DOHH2 (cell line): ENCODE results near the gene S1PR2.

ENCODE experiments used
- H3F3A ChIP-seq: fragments of 200-600 bp; sonication (generic), shearing (Covaris generic); 2 replicates; pipeline ENCODE4 v1.6.0; 2016; ENCODE audit warnings: antibody characterized with exemption, mild to moderate bottlenecking; ENCODE audit not compliant: control insufficient read depth, insufficient read depth
- H3K27ac ChIP-seq: fragments of 200-600 bp; sonication (generic); 2 replicates; pipeline ENCODE4 v1.5.1; 2014; ENCODE audit warnings: low read depth, mild to moderate bottlenecking, low read length, moderate library complexity
- H3K27me3 ChIP-seq: fragments of 200-600 bp; sonication (generic); 2 replicates; pipeline ENCODE4 v1.6.1; 2014; ENCODE audit warnings: mild to moderate bottlenecking, low read length, mixed read lengths; ENCODE audit not compliant: control insufficient read depth
- H3K36me3 ChIP-seq: fragments of 200-600 bp; sonication (generic); 2 replicates; pipeline ENCODE4 v1.6.1; 2014; ENCODE audit warnings: mild to moderate bottlenecking, low read length, moderate library complexity, mixed read lengths; ENCODE audit not compliant: control insufficient read depth
- H3K4me1 ChIP-seq: fragments of 200-600 bp; sonication (generic); 2 replicates; pipeline ENCODE4 v1.6.1; 2014; ENCODE audit warnings: mild to moderate bottlenecking, low read length, mixed read lengths; ENCODE audit not compliant: control insufficient read depth
- H3K4me2 ChIP-seq: fragments of 200-600 bp; sonication (generic); 2 replicates; pipeline ENCODE4 v1.6.0; 2014; ENCODE audit warnings: mild to moderate bottlenecking, low read length, moderate library complexity
- H3K4me3 ChIP-seq: fragments of 200-600 bp; sonication (generic); 2 replicates; pipeline ENCODE4 v1.5.1; 2014; ENCODE audit warnings: mild to moderate bottlenecking, low read length, mixed read lengths
- H3K79me2 ChIP-seq: fragments of 200-600 bp; sonication (generic); 2 replicates; pipeline ENCODE4 v1.6.1; 2014; ENCODE audit warnings: mild to moderate bottlenecking, low read length, mixed read lengths; ENCODE audit not compliant: control insufficient read depth
- H3K9me2 ChIP-seq: fragments of 200-600 bp; sonication (generic); replicated peaks from 2 replicates; pipeline ENCODE4 v1.6.1; 2014; ENCODE audit warnings: mild to moderate bottlenecking, low read length, mixed read lengths; ENCODE audit not compliant: control insufficient read depth
- H3K9me3 ChIP-seq: fragments of 200-600 bp; sonication (generic); 2 replicates; pipeline ENCODE4 v1.6.1; 2014; ENCODE audit warnings: antibody characterized with exemption, low read length, mixed read lengths; ENCODE audit not compliant: control insufficient read depth, insufficient read depth
- H4K20me1 ChIP-seq: fragments of 200-600 bp; sonication (generic); 2 replicates; pipeline ENCODE4 v1.6.0; 2014; ENCODE audit warnings: low read depth, mild to moderate bottlenecking, antibody characterized with exemption, low read length, moderate library complexity; ENCODE audit not compliant: control insufficient read depth, insufficient read depth
- CTCF ChIP-seq: fragments of 200-600 bp; sonication (generic); IDR thresholded peaks from one replicate; pipeline ENCODE4 v1.5.1; 2014; ENCODE audit warnings: antibody characterized with exemption, mild to moderate bottlenecking, low read depth, low read length; ENCODE audit not compliant: poor library complexity, severe bottlenecking
- EZH2phosphoT487 ChIP-seq: fragments of 200-600 bp; sonication (generic); IDR thresholded peaks from 2 replicates; pipeline ENCODE4 v1.6.1; 2017; ENCODE audit warnings: borderline replicate concordance, mild to moderate bottlenecking, antibody characterized with exemption, low read length, moderate library complexity, mixed read lengths

S1PR2 gene

GRCh38 chr19:10230861-10231611 is at the start of gene S1PR2:
Gene S1PR2, minus strand, starts transcription at chr19:10231331. Its CDS starts 6,426 bp downstream, at chr19:10224905.
- no peaks in the 10 kb centered on the region for H3K27me3 ChIP-seq
- H3K4me2 ChIP-seq: peak within 1 kb of the TSS; percentile 85
- H3K79me2 ChIP-seq: peaks cover 78% of the 10 kb centered on the region
- H3K9me2 ChIP-seq: no peaks in the 10 kb centered on the region
- H3K27ac ChIP-seq: peak within 1 kb of the TSS; percentile 100
- peak within 1 kb of the TSS; percentile 86 for H3K4me3 ChIP-seq
- peaks cover 53% of the 10 kb centered on the region for H3K36me3 ChIP-seq
- H4K20me1 ChIP-seq: peaks cover 14% of the 10 kb centered on the region
- no peaks in the 10 kb centered on the region for H3K9me3 ChIP-seq
- H3F3A ChIP-seq: peaks cover 61% of the 10 kb centered on the region
- H3K4me1 ChIP-seq: peaks cover 78% of the 10 kb centered on the region
- TF ChIP-seq EZH2phosphoT487: no peak
- TF ChIP-seq CTCF: no peak

- no peaks in the 10 kb centered on the region for H3K9me3 ChIP-seq
- no peak overlapping the region for H3K4me2 ChIP-seq
- H3F3A ChIP-seq: no peaks in the 10 kb centered on the region
- no peaks in the 10 kb centered on the region for H3K27me3 ChIP-seq
- H4K20me1 ChIP-seq: no peaks in the 10 kb centered on the region
- peaks cover 7% of the 10 kb centered on the region for H3K4me1 ChIP-seq
- TF ChIP-seq CTCF: no peak
- no peak for TF ChIP-seq EZH2phosphoT487
- no peaks in the 10 kb centered on the region for H3K9me2 ChIP-seq
- H3K4me3 ChIP-seq: no peak overlapping the region
- H3K36me3 ChIP-seq: peaks cover 67% of the 10 kb centered on the region
- peaks cover 19% of the 10 kb centered on the region for H3K79me2 ChIP-seq
- H3K27ac ChIP-seq: no peak overlapping the region
These were observed 48.8 kb upstream of the S1PR2 start for GRCh38 chr19:10279737-10280442.

- Histone ChIP-seq H4K20me1 (no peaks in the 10 kb centered on the region), H3K9me2 (no peaks in the 10 kb centered on the region), H3K36me3 (peaks cover 66% of the 10 kb centered on the region), H3K4me3 (no peak overlapping the region), H3K4me2 (no peak overlapping the region), H3K9me3 (no peaks in the 10 kb centered on the region), H3F3A (no peaks in the 10 kb centered on the region), H3K79me2 (peaks cover 23% of the 10 kb centered on the region), H3K27me3 (no peaks in the 10 kb centered on the region), H3K4me1 (0 out of 2 replicates have a peak, but pooled peaks cover 4% of the 10 kb centered on the region), H3K27ac (no peak overlapping the region)
- TF ChIP-seq CTCF (no peak), EZH2phosphoT487 (no peak)
These were observed 47.8 kb upstream of the S1PR2 start for GRCh38 chr19:10278935-10279334.
